ENCODE measurements around the gene UTP14C.

UTP14C gene

DNA sequence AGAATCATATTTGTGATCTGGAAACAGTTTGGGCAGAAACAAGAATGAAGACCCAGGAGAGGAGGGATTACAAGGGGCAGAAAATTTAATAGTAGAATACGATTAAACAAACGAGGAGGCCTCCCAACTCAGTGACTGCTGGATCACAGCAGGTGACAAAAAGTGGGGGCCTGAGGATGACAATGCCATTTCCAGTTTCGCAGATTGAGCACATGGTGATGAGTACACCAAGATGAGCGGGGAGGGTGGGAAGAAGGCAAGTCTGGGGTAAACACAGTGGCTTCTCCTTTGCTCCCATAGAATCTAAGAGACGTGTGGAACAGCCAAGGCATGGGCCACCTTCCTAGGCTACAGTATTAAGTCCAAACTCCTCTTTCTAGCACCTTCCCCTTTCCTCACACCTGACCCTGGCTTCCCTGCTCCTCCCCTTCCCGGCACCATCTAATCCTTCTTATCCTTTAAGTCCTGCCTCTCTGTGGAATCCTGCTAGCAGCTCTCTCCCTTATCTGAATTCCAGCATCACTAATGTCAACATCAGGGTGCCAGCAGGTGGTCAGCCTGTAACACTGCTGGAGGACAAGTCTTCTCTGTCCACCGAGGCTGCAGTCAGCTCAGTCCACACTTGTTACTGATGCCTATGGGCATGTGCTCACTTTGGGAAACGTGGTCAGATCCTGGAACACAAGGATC is 26.7 kb upstream of the UTP14C start:
- no peak for TF ChIP-seq CTCF (IDR thresholded peaks at IDR 0.05; ENCODE audit: control insufficient read depth, extremely low read depth, insufficient read depth)
- DNase-seq (ENCODE audit: low read depth) = peak; percentile 61
- H3K4me3 ChIP-seq (ENCODE audit: low read depth, low read length) = no peak overlapping the region

GRCh38 chr13:51998723-51999509 is 25.6 kb upstream of the UTP14C start:
- DNase-seq (ENCODE audit: low read depth) = no peak
- H3K4me3 ChIP-seq (ENCODE audit: low read depth, low read length) = peak overlapping the region; percentile 16; the same call in 1 of the 2 replicates
- no peak for TF ChIP-seq CTCF (IDR thresholded peaks at IDR 0.05; ENCODE audit: control insufficient read depth, extremely low read depth, insufficient read depth)

- DNase-seq (ENCODE audit: low read depth) = peak; percentile 80
- peak; percentile 15; the same call in 1 of the 2 replicates for TF ChIP-seq CTCF (IDR thresholded peaks at IDR 0.05; ENCODE audit: control insufficient read depth, extremely low read depth, insufficient read depth)
- H3K4me3 ChIP-seq (ENCODE audit: low read depth, low read length) = peak overlapping the region; percentile 16; the same call in 1 of the 2 replicates
These were observed 25.0 kb upstream of the UTP14C start for GRCh38 chr13:51999510-51999911.

GRCh38 chr13:51999921-52000320 is 24.6 kb upstream of the UTP14C start:
- H3K4me3 ChIP-seq (ENCODE audit: low read depth, low read length) = peak overlapping the region; percentile 16; the same call in 1 of the 2 replicates
- DNase-seq (ENCODE audit: low read depth) = no peak
- no peak for TF ChIP-seq CTCF (IDR thresholded peaks at IDR 0.05; ENCODE audit: control insufficient read depth, extremely low read depth, insufficient read depth)

DNA sequence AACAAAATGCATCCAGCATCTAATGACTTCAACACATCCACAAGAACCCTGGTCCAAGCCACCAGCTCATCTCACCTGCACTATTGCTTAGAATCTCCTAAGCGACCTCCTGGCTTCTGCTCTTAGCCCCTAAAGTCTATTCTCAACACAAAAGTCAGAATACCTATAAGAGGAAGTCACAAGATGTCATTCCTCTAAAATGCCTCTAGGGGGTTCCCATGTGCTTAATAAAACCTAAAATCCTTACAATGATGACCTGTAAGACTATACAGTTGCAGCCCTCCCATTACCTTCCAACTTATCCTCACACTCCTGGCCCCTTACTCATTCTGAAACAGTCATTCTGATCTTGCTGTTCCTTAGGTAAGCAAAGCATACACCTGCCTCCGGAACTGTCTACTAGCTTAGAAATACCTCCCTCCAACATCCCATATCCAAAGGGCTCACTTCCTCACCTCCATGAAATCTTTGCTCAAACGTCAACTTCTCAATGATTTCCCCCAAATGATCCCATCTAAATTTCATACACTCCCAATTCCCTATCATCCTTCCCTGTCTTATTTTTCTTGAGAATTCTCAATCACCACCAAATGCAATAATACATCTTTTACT is 23.3 kb upstream of the UTP14C start:
- no peak overlapping the region for H3K4me3 ChIP-seq (ENCODE audit: low read depth, low read length)
- no peak for DNase-seq (ENCODE audit: low read depth)
- TF ChIP-seq CTCF (IDR thresholded peaks at IDR 0.05; ENCODE audit: control insufficient read depth, extremely low read depth, insufficient read depth) = peak; percentile 34

DNA sequence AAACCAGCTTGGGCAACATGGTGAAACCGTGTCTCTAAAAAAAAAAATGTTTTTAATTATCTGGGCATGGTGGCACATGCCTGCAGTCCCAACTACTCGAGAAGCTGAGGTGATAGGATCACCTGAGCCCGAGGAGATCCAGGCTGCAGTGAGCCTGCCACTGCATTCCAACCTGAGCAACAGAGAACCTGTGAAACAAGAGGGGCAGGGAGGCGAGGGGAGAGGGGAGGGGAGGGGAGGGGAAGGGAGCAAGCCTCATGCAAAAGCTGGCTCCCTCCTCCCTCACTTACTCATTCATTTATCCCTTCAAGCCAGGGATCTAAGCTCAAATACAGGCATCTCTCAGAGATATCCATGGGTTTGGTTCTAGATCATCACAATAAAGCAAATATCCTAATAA is 22.1 kb upstream of the UTP14C start:
- TF ChIP-seq CTCF (IDR thresholded peaks at IDR 0.05; ENCODE audit: control insufficient read depth, extremely low read depth, insufficient read depth) = no peak
- no peak for DNase-seq (ENCODE audit: low read depth)
- H3K4me3 ChIP-seq (ENCODE audit: low read depth, low read length) = no peak overlapping the region
